ENCODE results near the gene DDX56. TPM values are rescaled to one million over a fixed set of nuclear protein-coding genes. Genes with fewer than 3 reads are reported as not detected.

DDX56 gene
- total and polyA plus RNA-seq, 2 of the 13 experiments (the other 11 are each of a cell fraction or from before 2014, with no cell fraction given): 82.6 to 120 TPM

DNA sequence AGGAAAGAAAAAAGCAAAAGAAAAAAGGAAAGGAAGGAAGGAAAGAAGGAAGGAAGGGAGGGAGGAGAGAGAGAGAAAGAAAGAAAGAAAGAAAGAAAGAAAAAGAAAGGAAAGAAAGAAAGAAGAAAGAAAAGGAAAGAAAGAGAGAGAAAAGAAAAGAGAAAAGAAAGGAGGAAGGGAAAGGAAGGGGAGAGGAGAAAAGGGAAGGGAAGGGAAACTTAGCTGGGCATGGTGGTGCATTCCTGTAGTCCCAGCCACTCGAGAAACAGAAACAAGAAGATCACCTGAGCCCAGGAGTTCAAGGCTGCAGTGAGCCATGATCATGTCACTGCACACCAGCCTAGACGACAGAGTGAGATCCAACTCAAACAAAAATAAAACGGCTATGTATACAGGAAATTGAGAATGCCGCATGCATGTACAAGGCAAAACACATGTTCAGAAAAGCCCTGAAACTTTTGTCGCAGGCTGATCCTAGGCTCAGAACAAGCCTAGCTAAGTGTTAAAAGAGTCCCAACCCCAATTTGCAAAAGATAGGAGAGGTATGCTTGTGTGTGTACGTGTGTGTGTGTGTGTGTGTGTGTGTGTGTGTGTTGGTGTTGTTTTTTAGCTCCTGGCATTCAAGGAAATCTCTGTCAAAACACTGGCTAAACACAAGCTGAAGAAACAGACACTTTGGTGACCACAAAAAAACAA is 26.0 kb downstream of the DDX56 start:
- CTCF ChIA-PET (ENCODE audit: low intra/inter-chr PET ratio, low total read pairs): no interaction called here
- Histone ChIP-seq H4K20me1 (ENCODE audit: insufficient read depth, low read length) (no peaks in the 10 kb centered on the region), H3K4me3 (replicated peaks in 1 of 3; ENCODE audit: insufficient read depth in 1 of 3, low read depth in 2 of 3, low read length in 3 of 3) (peak overlapping the region in 1 of 3 experiments; percentile 18; a peak in 1 of 6 replicates), H3K4me2 (ENCODE audit: low read depth, low read length) (peak overlapping the region; percentile 63), H3K27me3 (ENCODE audit: control insufficient read depth in 1 of 2, insufficient read depth in 2 of 2, low read length in 2 of 2) (no peaks in the 10 kb centered on the region), H3K4me1 (ENCODE audit: insufficient read depth, low read length) (peaks cover 41% of the 10 kb centered on the region), H3K9ac (ENCODE audit: insufficient read depth, low read depth, low read length) (0 out of 2 replicates have a peak overlapping the region, but pooled peaks have one; percentile 17), H3K79me2 (ENCODE audit: insufficient read depth, low read length) (no peaks in the 10 kb centered on the region), H3K27ac (ENCODE audit: extremely low read length, insufficient read depth, low read length) (no peak overlapping the region), H3K9me3 (ENCODE audit: low read length) (no peaks in the 10 kb centered on the region), H2AFZ (ENCODE audit: low read length) (no peak overlapping the region), H3K36me3 (replicated peaks in 1 of 2; ENCODE audit: control insufficient read depth in 1 of 2, insufficient read depth in 2 of 2, low read length in 2 of 2) (no peaks in the 10 kb centered on the region)
- BruUV-seq (replicated peaks): no TSS peak
- ATAC-seq (peak; percentile 60), FAIRE-seq (peak; percentile 44), DNase-seq (ENCODE audit: low spot score) (peak; percentile 48)
- 10% methylated on average over 6 of the region's 6 CpGs for WGBS (ENCODE audit: low lambda C conversion rate)
- in situ Hi-C loops (cut with HindIII; ENCODE audit: extremely low pct_ligation_motif_present, low pct_unique_long_range_greater_than_20kb): no loop called here
- POLR2A ChIA-PET: interaction anchor here (0.9 to 1.0 kb wide), 2 partner anchors 15 to 35 kb away, joined by 3 read pairs; partner anchors contain the start of gene TMED4
- intact Hi-C loops (cut with micrococcal nuclease; ENCODE audit: unreplicated experiment): no loop called here
- TF ChIP-seq SALL1 (CRISPR knock-in tag; IDR thresholded peaks at IDR 0.05): peak; percentile 64
- TF ChIP-seq, protein P1, sequence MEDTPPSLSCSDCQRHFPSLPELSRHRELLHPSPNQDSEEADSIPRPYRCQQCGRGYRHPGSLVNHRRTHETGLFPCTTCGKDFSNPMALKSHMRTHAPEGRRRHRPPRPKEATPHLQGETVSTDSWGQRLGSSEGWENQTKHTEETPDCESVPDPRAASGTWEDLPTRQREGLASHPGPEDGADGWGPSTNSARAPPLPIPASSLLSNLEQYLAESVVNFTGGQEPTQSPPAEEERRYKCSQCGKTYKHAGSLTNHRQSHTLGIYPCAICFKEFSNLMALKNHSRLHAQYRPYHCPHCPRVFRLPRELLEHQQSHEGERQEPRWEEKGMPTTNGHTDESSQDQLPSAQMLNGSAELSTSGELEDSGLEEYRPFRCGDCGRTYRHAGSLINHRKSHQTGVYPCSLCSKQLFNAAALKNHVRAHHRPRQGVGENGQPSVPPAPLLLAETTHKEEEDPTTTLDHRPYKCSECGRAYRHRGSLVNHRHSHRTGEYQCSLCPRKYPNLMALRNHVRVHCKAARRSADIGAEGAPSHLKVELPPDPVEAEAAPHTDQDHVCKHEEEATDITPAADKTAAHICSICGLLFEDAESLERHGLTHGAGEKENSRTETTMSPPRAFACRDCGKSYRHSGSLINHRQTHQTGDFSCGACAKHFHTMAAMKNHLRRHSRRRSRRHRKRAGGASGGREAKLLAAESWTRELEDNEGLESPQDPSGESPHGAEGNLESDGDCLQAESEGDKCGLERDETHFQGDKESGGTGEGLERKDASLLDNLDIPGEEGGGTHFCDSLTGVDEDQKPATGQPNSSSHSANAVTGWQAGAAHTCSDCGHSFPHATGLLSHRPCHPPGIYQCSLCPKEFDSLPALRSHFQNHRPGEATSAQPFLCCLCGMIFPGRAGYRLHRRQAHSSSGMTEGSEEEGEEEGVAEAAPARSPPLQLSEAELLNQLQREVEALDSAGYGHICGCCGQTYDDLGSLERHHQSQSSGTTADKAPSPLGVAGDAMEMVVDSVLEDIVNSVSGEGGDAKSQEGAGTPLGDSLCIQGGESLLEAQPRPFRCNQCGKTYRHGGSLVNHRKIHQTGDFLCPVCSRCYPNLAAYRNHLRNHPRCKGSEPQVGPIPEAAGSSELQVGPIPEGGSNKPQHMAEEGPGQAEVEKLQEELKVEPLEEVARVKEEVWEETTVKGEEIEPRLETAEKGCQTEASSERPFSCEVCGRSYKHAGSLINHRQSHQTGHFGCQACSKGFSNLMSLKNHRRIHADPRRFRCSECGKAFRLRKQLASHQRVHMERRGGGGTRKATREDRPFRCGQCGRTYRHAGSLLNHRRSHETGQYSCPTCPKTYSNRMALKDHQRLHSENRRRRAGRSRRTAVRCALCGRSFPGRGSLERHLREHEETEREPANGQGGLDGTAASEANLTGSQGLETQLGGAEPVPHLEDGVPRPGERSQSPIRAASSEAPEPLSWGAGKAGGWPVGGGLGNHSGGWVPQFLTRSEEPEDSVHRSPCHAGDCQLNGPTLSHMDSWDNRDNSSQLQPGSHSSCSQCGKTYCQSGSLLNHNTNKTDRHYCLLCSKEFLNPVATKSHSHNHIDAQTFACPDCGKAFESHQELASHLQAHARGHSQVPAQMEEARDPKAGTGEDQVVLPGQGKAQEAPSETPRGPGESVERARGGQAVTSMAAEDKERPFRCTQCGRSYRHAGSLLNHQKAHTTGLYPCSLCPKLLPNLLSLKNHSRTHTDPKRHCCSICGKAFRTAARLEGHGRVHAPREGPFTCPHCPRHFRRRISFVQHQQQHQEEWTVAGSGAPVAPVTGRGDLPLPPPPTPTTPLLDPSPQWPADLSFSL (CRISPR knock-in tag; IDR thresholded peaks at IDR 0.05): peak; percentile 71; the same call in 1 of the 2 replicates
- TF ChIP-seq, protein P2, sequence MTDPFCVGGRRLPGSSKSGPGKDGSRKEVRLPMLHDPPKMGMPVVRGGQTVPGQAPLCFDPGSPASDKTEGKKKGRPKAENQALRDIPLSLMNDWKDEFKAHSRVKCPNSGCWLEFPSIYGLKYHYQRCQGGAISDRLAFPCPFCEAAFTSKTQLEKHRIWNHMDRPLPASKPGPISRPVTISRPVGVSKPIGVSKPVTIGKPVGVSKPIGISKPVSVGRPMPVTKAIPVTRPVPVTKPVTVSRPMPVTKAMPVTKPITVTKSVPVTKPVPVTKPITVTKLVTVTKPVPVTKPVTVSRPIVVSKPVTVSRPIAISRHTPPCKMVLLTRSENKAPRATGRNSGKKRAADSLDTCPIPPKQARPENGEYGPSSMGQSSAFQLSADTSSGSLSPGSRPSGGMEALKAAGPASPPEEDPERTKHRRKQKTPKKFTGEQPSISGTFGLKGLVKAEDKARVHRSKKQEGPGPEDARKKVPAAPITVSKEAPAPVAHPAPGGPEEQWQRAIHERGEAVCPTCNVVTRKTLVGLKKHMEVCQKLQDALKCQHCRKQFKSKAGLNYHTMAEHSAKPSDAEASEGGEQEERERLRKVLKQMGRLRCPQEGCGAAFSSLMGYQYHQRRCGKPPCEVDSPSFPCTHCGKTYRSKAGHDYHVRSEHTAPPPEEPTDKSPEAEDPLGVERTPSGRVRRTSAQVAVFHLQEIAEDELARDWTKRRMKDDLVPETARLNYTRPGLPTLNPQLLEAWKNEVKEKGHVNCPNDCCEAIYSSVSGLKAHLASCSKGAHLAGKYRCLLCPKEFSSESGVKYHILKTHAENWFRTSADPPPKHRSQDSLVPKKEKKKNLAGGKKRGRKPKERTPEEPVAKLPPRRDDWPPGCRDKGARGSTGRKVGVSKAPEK (CRISPR knock-in tag; IDR thresholded peaks at IDR 0.05; ENCODE audit: borderline replicate concordance): 0 out of 2 replicates have a peak, but pooled peaks have one; percentile 64
- no peak for TF ChIP-seq SMYD3 (CRISPR knock-in tag; IDR thresholded peaks at IDR 0.05)
- TF ChIP-seq KMT2B (CRISPR knock-in tag; IDR thresholded peaks at IDR 0.05): no peak
- peak; percentile 73 for TF ChIP-seq RARA (CRISPR knock-in tag; IDR thresholded peaks at IDR 0.05)
- TF ChIP-seq HMG20A (CRISPR knock-in tag; IDR thresholded peaks at IDR 0.05; ENCODE audit: borderline replicate concordance): 0 out of 2 replicates have a peak, but pooled peaks have one; percentile 28
- TF ChIP-seq SKI (IDR thresholded peaks at IDR 0.05; ENCODE audit: partially characterized antibody): peak; percentile 23
- TF ChIP-seq, protein P3, sequence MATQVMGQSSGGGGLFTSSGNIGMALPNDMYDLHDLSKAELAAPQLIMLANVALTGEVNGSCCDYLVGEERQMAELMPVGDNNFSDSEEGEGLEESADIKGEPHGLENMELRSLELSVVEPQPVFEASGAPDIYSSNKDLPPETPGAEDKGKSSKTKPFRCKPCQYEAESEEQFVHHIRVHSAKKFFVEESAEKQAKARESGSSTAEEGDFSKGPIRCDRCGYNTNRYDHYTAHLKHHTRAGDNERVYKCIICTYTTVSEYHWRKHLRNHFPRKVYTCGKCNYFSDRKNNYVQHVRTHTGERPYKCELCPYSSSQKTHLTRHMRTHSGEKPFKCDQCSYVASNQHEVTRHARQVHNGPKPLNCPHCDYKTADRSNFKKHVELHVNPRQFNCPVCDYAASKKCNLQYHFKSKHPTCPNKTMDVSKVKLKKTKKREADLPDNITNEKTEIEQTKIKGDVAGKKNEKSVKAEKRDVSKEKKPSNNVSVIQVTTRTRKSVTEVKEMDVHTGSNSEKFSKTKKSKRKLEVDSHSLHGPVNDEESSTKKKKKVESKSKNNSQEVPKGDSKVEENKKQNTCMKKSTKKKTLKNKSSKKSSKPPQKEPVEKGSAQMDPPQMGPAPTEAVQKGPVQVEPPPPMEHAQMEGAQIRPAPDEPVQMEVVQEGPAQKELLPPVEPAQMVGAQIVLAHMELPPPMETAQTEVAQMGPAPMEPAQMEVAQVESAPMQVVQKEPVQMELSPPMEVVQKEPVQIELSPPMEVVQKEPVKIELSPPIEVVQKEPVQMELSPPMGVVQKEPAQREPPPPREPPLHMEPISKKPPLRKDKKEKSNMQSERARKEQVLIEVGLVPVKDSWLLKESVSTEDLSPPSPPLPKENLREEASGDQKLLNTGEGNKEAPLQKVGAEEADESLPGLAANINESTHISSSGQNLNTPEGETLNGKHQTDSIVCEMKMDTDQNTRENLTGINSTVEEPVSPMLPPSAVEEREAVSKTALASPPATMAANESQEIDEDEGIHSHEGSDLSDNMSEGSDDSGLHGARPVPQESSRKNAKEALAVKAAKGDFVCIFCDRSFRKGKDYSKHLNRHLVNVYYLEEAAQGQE (IDR thresholded peaks at IDR 0.05; ENCODE audit: borderline replicate concordance in 1 of 2, low read depth in 1 of 2, low read length in 2 of 2): no peak
- peak; percentile 38; the same call in 1 of the 2 replicates for TF ChIP-seq SAP130 (CRISPR knock-in tag; IDR thresholded peaks at IDR 0.05; ENCODE audit: low read depth)

All from HepG2 (cell line).